ENCODE measurements around the gene NFKBIA. TPM values are rescaled to one million over a fixed set of nuclear protein-coding genes. Genes with fewer than 3 reads are reported as not detected.
A peak's percentile ranks its signal among the peaks of the same experiment; 100 is the strongest.

The NFKBIA gene
- total RNA-seq, 6 donors from 2014 or later: 292 to 944 (median 610) TPM

GRCh38 chr14:35352274-35353233, 52.0 kb downstream of the NFKBIA start:
- Histone ChIP-seq H3K36me3 (no peaks in the 10 kb centered on the region), H3K27ac (peak overlapping the region; percentile 38 to 50 (median 50)), H3K9me3 (no peaks in the 10 kb centered on the region), H3K4me3 (no peak overlapping the region), H3K4me1 (peaks cover 23 to 45% (median 32%) of the 10 kb centered on the region in 4 donors), H3K27me3 (no peaks in the 10 kb centered on the region)
- TF ChIP-seq POLR2A (IDR thresholded peaks at IDR 0.05) (peak in 1 of 4 donors; percentile 50), EP300 (IDR thresholded peaks at IDR 0.05) (no peak), POLR2AphosphoS5 (IDR thresholded peaks at IDR 0.05) (no peak), CTCF (IDR thresholded peaks at IDR 0.05) (no peak)
- ATAC-seq (ENCODE audit: low FRiP score in 2 of 2) (peak in 1 of 2 donors; percentile 72), DNase-seq (peak; percentile 44 to 61)
- 68 to 74% methylated on average over 14 to 15 of the region's 15 CpGs for WGBS, 2 donors

DNA sequence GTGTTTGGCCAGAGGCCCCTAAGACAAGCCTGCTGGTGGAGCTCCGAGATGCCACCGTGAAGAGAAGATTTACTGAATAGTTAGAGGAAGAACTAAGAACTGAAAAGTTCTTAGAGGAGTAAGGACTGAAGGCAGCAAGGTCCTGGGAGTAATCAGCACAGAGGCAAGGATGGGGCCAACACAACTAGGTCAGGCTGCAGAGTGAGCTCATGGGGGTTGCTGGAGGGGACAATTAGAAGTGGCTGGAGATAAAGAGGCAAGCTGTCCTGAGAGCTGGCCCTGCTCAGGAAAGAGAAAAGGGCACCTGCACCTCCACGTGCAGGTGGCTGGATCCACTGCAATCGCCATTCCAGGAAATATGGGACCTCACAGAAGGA, 52.7 kb downstream of the NFKBIA start:
- Histone ChIP-seq H3K27me3 (no peaks in the 10 kb centered on the region), H3K36me3 (no peaks in the 10 kb centered on the region), H3K9me3 (no peaks in the 10 kb centered on the region), H3K27ac (peak overlapping the region in 3 of 4 donors; percentile 49 to 50 (median 50)), H3K4me1 (peaks cover 26 to 45% (median 32%) of the 10 kb centered on the region in 4 donors), H3K4me3 (no peak overlapping the region)
- no peak for TF ChIP-seq CTCF (IDR thresholded peaks at IDR 0.05)
- TF ChIP-seq POLR2A (IDR thresholded peaks at IDR 0.05): no peak
- no peak for TF ChIP-seq EP300 (IDR thresholded peaks at IDR 0.05)
- no peak for TF ChIP-seq POLR2AphosphoS5 (IDR thresholded peaks at IDR 0.05)
- ATAC-seq (ENCODE audit: low FRiP score in 2 of 2): no peak
- DNase-seq: no peak
- WGBS, 2 donors: 62 to 76% methylated on average over 4 of the region's 4 CpGs

Other genes with a start within 250 kb of the NFKBIA start
- gene PSMA6, start 112.4 kb downstream of the NFKBIA start, total RNA-seq: 100 to 1,000 TPM in 4 of 6 donors, 10 to 100 TPM in 2; 63.9 to 213 (median 162) TPM
- gene INSM2, start 129.4 kb upstream of the NFKBIA start, total RNA-seq: under 1 TPM in 4 of 6 donors, not detected in 2; 0.14 to 0.39 (median 0.24) TPM